HG03575 (cell line): ENCODE measurements around the gene BCL6B.

Experiments
- ATAC-seq: cut with Tn5 transposase; IDR thresholded peaks from one replicate; pipeline ENCODE4 v1.9.1; 2021; ENCODE audit not compliant: unreplicated experiment, insufficient number of reproducible peaks, low FRiP score; ENCODE audit errors: extremely low read depth

The BCL6B gene

GRCh38 chr17:7023576-7024401 is 939 bp downstream of the BCL6B start:
- ATAC-seq: no peak

- no peak for ATAC-seq
Observed at GRCh38 chr17:7024402-7024785, 1.5 kb downstream of the BCL6B start.

- ATAC-seq: no peak
Observed at GRCh38 chr17:7025245-7025644, 2.4 kb downstream of the BCL6B start.

GRCh38 chr17:7026471-7027115 is 3.7 kb downstream of the BCL6B start:
- no peak for ATAC-seq

- ATAC-seq: no peak
Observed at GRCh38 chr17:7027335-7027734, 4.5 kb downstream of the BCL6B start.

- no peak for ATAC-seq
Observed at GRCh38 chr17:7029096-7029495, 6.2 kb downstream of the BCL6B start.

GRCh38 chr17:7029659-7030058 is 6.8 kb downstream of the BCL6B start:
- ATAC-seq: no peak

GRCh38 chr17:7034955-7035590 is 12.2 kb downstream of the BCL6B start:
- ATAC-seq: no peak

- ATAC-seq: peak; percentile 56
Observed at GRCh38 chr17:7035591-7036368, 12.9 kb downstream of the BCL6B start, which contains the start of gene SLC16A13. Gene SLC16A13, plus strand, starts transcription at chr17:7036015. Its CDS starts 368 bp downstream, at chr17:7036383.

- no peak for ATAC-seq
Observed at GRCh38 chr17:7038025-7038862, 15.4 kb downstream of the BCL6B start.

GRCh38 chr17:7039832-7040231 is 17.0 kb downstream of the BCL6B start:
- ATAC-seq: no peak

GRCh38 chr17:7041607-7042500 is 19.0 kb downstream of the BCL6B start:
- no peak for ATAC-seq

- ATAC-seq: no peak
Observed at GRCh38 chr17:7042501-7043181, 19.8 kb downstream of the BCL6B start.

GRCh38 chr17:7043182-7043496 is 20.3 kb downstream of the BCL6B start:
- ATAC-seq: no peak

GRCh38 chr17:7043497-7044198 is 20.8 kb downstream of the BCL6B start, which contains the start of gene SLC16A11:
Gene SLC16A11, minus strand, starts transcription at chr17:7044092. Its CDS starts 579 bp downstream, at chr17:7043513.
- ATAC-seq: no peak

- no peak for ATAC-seq
Observed at GRCh38 chr17:7045492-7046126, 22.8 kb downstream of the BCL6B start.
